Keratinocyte (primary cell): ENCODE data around the gene S100A11. TPM values are rescaled to one million over a fixed set of nuclear protein-coding genes. Genes with fewer than 3 reads are reported as not detected.

Source experiments
- DNase-seq: peaks from one replicate; pipeline ENCODE4 v3.0.0-alpha.2; 2011; ENCODE audit warnings: low read depth, missing footprints, low spot score
- FAIRE-seq: peaks from 2 replicates; lab custom pipeline; 2011; peaks lifted over from hg19 to GRCh38; lab: Jason Lieb, UNC
- H2AFZ ChIP-seq: 2 replicates; pipeline ENCODE4 v1.6.0; 2012; ENCODE audit warnings: low read length, control low read depth, inconsistent platforms; ENCODE audit not compliant: control insufficient read depth
- H3K27ac ChIP-seq: 2 replicates; pipeline ENCODE4 v1.5.1; 2011; ENCODE audit warnings: low read length; ENCODE audit not compliant: control insufficient read depth, insufficient read depth
- H3K27me3 ChIP-seq: 3 replicates; pipeline ENCODE4 v1.6.0; 2011; ENCODE audit warnings: low read length; ENCODE audit not compliant: control insufficient read depth, insufficient read depth; ENCODE audit errors: extremely low read depth
- H3K36me3 ChIP-seq, 2 experiments: 2 replicates in 1 of 2; 3 replicates in 1 of 2; pipeline ENCODE4 v1.5.1; 2011; ENCODE audit warnings: low read length in 2 of 2, mild to moderate bottlenecking in 1 of 2; ENCODE audit not compliant: control insufficient read depth in 2 of 2, insufficient read depth in 2 of 2; ENCODE audit errors: extremely low read depth in 1 of 2
- H3K4me1 ChIP-seq: 3 replicates; pipeline ENCODE4 v1.5.1; 2011; ENCODE audit warnings: low read length; ENCODE audit not compliant: control insufficient read depth, insufficient read depth; ENCODE audit errors: extremely low read depth
- H3K4me2 ChIP-seq: 3 replicates; pipeline ENCODE4 v1.6.0; 2011; ENCODE audit warnings: low read depth, low read length; ENCODE audit not compliant: control insufficient read depth, insufficient read depth; ENCODE audit errors: extremely low read depth
- H3K4me3 ChIP-seq, 3 experiments: fragments of 200-600 bp in 1 of 3; sonication (generic) in 1 of 3; 2 replicates in 2 of 3; 3 replicates in 1 of 3; pipeline ENCODE4 v1.5.1; 2011 to 2016; ENCODE audit warnings: low read length in 3 of 3, mild to moderate bottlenecking in 3 of 3, control low read depth in 2 of 3, inconsistent platforms in 1 of 3, low read depth in 1 of 3, mixed read lengths in 1 of 3, mixed run types in 1 of 3, moderate library complexity in 1 of 3; ENCODE audit not compliant: control insufficient read depth in 2 of 3, insufficient read depth in 2 of 3; ENCODE audit errors: extremely low read depth in 1 of 3
- H3K79me2 ChIP-seq: 2 replicates; pipeline ENCODE4 v1.6.0; 2012; ENCODE audit warnings: low read length; ENCODE audit not compliant: control insufficient read depth, insufficient read depth
- H3K9ac ChIP-seq: 3 replicates; pipeline ENCODE4 v1.6.0; 2011; ENCODE audit warnings: low read length; ENCODE audit not compliant: control insufficient read depth, insufficient read depth; ENCODE audit errors: extremely low read depth
- H3K9me1 ChIP-seq: 3 replicates; pipeline ENCODE4 v1.6.0; 2011; ENCODE audit warnings: low read length; ENCODE audit not compliant: control insufficient read depth, insufficient read depth; ENCODE audit errors: extremely low read depth
- H3K9me3 ChIP-seq: 2 replicates; pipeline ENCODE4 v1.5.1; 2012; ENCODE audit warnings: low read depth, low read length; ENCODE audit not compliant: control insufficient read depth
- H4K20me1 ChIP-seq: 3 replicates; pipeline ENCODE4 v1.6.0; 2011; ENCODE audit warnings: low read length; ENCODE audit not compliant: control insufficient read depth, insufficient read depth; ENCODE audit errors: extremely low read depth
- EZH2 ChIP-seq: IDR thresholded peaks from one replicate; pipeline ENCODE4 v1.6.1; 2012; ENCODE audit warnings: inconsistent platforms, mild to moderate bottlenecking, low read length, moderate library complexity
- dilution Hi-C: fragments of 300-500 bp; cut with MboI; formaldehyde crosslinking; loops from one replicate; pipeline ENCODE4 v1.7.0; 2020; ENCODE audit warnings: low sequenced_read_pairs; ENCODE audit not compliant: extremely low pct_ligation_motif_present
- polyA plus RNA-seq, 5 experiments: library from polyadenylated mRNA; depleted of rRNA in 3 of 5; stranded (reverse) in 3 of 5; stranded (forward) in 1 of 5; unstranded in 1 of 5; fragments of >200 nt; gene quantifications; 1 replicate in 1 of 5; 2 replicates in 3 of 5; 3 replicates in 1 of 5; pipeline versions ENCODE4 v1.2.1 to v1.2.3, GENCODE V29; 2011 to 2012; ENCODE audit warnings: missing spikeins in 2 of 5, low read depth in 1 of 5, low replicate concordance in 1 of 5
- TF ChIP-seq, protein P1 (sequence below), 3 experiments: IDR thresholded peaks in 1 of 3; conservative IDR thresholded peaks in 1 of 3; optimal IDR thresholded peaks in 1 of 3; 2 replicates in 2 of 3; 3 replicates in 1 of 3; pipeline versions ENCODE3 to v1.5.1; 2011; ENCODE audit warnings: low read length in 3 of 3, mild to moderate bottlenecking in 3 of 3, moderate library complexity in 2 of 3, control low read depth in 1 of 3, inconsistent platforms in 1 of 3; ENCODE audit not compliant: insufficient read depth in 2 of 3; ENCODE audit errors: extremely low read depth in 1 of 3

S100A11 gene
- polyA plus RNA-seq, 1 donor (not counting 4 experiments of a cell fraction or from before 2014, with no cell fraction given): 3,230 TPM

DNA sequence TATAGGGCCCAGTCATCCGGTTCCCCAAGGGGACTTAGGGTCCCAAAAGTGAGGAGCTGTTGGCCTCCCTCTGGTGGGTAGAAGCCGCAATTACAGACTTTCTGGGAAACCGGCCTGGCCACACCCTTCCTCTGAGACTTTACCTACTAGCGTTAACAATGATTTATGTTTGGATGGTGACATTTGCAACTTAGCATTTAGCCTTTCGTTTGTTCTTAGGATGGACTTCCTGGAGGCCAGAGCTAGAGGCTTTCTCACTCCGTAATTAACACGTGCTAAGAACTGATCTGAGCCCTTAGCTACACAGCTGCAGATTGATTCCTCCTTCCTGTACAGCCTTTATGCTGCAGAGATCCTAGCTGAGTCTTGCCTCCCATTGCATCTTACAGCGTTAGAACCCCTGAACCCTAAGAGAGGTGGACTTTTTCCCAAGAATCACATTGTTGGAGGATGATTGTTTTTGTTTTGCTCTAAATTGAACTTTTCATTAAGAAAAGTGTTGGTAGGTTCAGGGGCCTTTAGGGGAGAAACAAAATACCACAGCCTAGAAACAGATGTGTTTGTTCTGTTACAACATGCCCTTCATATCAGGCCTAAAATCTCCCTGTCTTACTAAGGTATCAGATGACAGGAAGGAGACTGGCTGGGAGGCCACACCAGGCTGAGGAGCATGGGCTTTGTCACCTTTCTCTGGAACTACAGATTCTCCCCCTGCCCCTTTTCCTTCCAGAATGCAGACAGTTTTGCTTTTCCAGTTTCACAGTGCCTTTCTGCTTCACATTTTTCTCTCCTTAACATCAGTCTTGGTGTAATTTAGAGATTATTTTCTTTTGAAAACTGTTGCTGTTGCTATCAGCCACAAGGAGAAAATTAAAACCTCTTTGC lies 1.9 kb downstream of the S100A11 start:
- peak overlapping the region; percentile 97 for H3K9ac ChIP-seq
- H2AFZ ChIP-seq: no peak overlapping the region
- peak overlapping the region; percentile 70 for H3K4me2 ChIP-seq
- no peak for DNase-seq
- peak; percentile 77 for FAIRE-seq
- H3K27me3 ChIP-seq: no peaks in the 10 kb centered on the region
- H3K27ac ChIP-seq: peak overlapping the region; percentile 97
- dilution Hi-C loops: no loop called here
- peaks cover 4% of the 10 kb centered on the region for H4K20me1 ChIP-seq
- TF ChIP-seq EZH2: no peak
- TF ChIP-seq, protein P1, sequence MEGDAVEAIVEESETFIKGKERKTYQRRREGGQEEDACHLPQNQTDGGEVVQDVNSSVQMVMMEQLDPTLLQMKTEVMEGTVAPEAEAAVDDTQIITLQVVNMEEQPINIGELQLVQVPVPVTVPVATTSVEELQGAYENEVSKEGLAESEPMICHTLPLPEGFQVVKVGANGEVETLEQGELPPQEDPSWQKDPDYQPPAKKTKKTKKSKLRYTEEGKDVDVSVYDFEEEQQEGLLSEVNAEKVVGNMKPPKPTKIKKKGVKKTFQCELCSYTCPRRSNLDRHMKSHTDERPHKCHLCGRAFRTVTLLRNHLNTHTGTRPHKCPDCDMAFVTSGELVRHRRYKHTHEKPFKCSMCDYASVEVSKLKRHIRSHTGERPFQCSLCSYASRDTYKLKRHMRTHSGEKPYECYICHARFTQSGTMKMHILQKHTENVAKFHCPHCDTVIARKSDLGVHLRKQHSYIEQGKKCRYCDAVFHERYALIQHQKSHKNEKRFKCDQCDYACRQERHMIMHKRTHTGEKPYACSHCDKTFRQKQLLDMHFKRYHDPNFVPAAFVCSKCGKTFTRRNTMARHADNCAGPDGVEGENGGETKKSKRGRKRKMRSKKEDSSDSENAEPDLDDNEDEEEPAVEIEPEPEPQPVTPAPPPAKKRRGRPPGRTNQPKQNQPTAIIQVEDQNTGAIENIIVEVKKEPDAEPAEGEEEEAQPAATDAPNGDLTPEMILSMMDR (optimal IDR thresholded peaks at IDR 0.05 in 1 of 3, IDR thresholded peaks at IDR 0.05 in 1 of 3, conservative IDR thresholded peaks at IDR 0.05 in 1 of 3; ENCODE audit: extremely low read depth in 1 of 3, insufficient read depth in 2 of 3, low read length in 3 of 3): peak; percentile 61 to 93 (median 75)
- H3K36me3 ChIP-seq: peaks cover 18 to 38% of the 10 kb centered on the region in 2 experiments
- peak overlapping the region; percentile 70 to 88 (median 87) for H3K4me3 ChIP-seq
- H3K79me2 ChIP-seq: peaks cover 42% of the 10 kb centered on the region
- no peaks in the 10 kb centered on the region for H3K9me3 ChIP-seq
- H3K9me1 ChIP-seq: no peaks in the 10 kb centered on the region
- H3K4me1 ChIP-seq: peaks cover 21% of the 10 kb centered on the region

DNA sequence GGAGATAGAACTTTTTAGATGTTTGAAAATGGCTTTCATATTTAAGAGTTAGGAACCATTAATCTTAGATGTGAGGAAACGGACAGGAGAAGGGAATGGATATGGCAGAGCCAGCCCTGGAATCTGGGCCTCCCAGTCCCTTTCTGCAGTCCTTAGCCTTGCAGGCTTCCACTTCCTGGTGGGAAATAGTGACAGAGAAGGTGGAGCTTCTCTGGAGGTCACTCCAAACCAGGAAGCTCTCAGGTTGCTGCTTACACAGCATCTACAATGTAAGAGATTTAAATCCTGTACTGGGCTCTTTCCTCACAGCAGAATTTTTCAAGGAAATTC lies 2.5 kb downstream of the S100A11 start:
- DNase-seq (no peak), FAIRE-seq (no peak)
- Histone ChIP-seq H3K4me2 (peak overlapping the region; percentile 70), H2AFZ (no peak overlapping the region), H3K4me1 (peaks cover 27% of the 10 kb centered on the region), H4K20me1 (peaks cover 4% of the 10 kb centered on the region), H3K4me3 (peak overlapping the region; percentile 70 to 88 (median 87)), H3K36me3 (peaks cover 18 to 38% of the 10 kb centered on the region in 2 experiments), H3K27ac (peak overlapping the region; percentile 97), H3K9ac (peak overlapping the region; percentile 97), H3K27me3 (no peaks in the 10 kb centered on the region), H3K9me1 (no peaks in the 10 kb centered on the region), H3K79me2 (peaks cover 42% of the 10 kb centered on the region), H3K9me3 (no peaks in the 10 kb centered on the region)
- no peak for TF ChIP-seq EZH2
- TF ChIP-seq, protein P1 (optimal IDR thresholded peaks at IDR 0.05 in 1 of 3, IDR thresholded peaks at IDR 0.05 in 1 of 3, conservative IDR thresholded peaks at IDR 0.05 in 1 of 3; ENCODE audit: extremely low read depth in 1 of 3, insufficient read depth in 2 of 3, low read length in 3 of 3): no peak
- dilution Hi-C loops: no loop called here
